Measurements from ENCODE around the gene NPHP3.

NPHP3 gene

DNA sequence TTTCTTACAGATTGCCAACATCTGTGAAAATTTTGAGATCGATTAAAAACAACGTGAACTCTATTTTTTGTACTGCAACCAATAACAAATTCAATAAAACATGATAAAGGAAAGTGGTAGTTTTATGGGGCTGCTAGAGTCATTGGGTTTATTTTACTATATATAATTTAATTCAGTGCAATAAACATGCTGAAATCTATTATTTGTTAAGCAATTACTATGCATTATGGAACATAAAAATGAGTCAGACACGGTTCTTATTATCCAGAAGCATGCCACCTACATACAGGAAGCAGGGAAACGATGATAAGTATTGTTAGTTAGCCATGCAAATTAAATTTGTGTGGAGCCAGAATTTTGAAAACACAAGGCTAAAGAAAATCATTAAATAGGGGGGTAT lies 27.2 kb downstream of the NPHP3 start:
- DNase-seq = no peak

DNA sequence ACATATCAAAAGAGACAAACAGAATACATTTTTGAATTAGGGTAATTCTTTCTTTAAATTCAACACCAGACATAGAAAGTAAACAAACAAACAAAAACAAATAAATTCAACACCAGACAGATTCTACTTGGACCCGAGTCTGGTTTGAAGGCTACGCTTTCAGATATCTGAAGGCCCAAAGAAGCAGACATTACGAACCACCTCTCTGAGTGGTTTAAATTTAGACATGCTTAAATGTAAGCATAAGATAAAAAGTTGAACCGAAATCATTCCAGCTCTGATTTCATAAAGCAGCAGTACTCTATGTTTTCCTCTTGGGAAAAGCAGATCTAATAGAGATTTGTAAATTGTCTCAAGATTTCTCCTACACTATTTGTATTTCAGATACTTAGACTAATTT lies 32.2 kb downstream of the NPHP3 start:
- DNase-seq = no peak

DNA sequence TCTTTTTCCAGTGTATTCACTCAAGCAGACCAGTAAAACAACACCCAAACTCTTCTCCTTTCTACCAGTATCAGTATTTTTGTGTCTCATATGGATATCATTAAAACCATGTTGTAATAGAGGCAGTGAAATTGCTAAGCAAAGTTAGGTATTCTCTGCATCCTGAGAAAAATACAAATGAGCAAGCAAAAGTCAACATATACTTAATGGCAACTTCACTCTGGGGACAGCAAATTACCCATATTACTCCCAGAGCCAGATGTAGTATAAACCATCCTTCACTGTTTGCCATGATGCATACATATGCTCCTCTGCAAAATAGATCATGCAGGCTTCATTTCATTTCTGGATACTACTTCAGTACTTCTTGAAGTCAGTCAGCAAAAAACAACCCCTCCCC lies 40.0 kb downstream of the NPHP3 start:
- no peak for DNase-seq

DNA sequence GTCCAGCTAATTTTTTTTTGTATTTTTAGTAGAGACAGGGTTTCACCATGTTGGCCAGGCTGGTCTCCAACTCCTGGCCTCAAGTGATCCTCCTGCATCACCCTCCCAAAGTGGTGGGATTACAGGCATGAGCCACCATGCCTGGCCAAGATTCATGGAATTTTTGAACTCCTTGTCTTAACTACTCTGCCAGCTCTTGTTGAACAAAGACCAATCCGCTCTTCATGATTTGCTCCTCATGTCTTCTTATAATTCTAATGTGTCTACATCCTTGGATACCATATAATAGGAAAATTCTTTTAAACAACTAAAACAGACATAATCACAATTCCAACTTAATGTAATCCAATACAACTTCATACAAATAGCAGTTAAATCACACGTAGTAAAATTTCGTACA lies 40.8 kb downstream of the NPHP3 start:
- no peak for DNase-seq

DNA sequence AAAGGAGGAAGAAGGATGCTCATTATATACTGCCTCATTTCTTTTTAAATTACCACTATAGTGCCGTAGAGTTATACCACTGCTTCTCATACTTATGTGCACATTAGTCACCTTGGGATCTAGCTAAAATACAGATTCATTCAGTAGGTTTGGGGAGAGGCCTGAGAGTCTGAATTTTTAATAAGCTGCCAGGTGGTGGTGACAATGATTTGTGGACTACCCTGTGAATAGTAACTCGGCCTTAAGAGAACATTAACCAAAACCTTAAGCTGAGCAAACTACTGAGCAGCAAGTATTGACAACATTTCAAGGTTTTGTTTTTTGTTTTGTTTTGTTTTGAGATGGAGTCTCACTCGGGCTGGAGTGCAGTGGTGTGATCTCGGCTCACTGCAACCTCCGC lies 42.3 kb downstream of the NPHP3 start:
- no peak for DNase-seq

DNA sequence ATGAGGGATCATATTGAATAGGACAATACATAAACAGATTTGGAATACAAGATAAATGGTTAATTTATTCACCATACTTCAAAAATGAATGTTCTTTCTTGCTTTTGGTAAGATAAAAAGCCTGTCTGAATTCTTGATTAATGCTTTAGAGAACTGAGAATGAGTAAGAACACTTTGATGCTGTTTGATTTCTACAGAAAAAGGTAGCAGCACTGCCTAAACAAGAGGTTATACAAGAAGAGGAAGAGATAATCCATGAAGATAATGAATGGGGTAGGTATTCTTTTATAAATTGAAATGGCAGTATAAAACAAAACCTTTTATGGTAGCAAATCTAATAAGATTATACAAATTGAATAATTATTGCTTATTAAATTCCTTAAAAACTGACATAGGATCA lies 46.8 kb downstream of the NPHP3 start:
- no peak for DNase-seq

DNA sequence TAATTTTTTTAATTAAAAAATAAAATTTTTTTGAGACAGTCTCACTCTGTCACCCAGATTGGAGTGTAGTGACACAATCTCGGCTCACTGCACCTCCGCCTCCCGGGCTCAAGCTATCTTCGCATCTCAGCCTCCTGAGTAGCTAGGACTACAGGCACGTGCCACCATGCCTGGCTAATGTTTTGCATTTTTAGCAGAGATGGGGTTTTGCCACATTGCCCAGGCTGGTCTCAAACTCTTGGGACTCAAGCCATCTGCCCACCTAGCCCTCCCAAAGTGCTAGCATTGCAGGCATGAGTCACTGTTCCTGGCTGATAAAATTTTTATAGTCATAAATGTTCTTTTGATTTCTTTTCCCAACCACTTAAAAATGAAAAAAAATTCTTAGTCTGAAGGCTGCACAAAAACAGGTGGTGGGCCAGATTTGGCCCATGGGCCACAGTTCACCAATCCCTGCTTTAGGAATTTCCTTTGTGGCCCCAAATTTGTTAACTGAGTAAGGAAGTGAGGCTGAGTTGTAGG lies 52.9 kb downstream of the NPHP3 start:
- DNase-seq = no peak

DNA sequence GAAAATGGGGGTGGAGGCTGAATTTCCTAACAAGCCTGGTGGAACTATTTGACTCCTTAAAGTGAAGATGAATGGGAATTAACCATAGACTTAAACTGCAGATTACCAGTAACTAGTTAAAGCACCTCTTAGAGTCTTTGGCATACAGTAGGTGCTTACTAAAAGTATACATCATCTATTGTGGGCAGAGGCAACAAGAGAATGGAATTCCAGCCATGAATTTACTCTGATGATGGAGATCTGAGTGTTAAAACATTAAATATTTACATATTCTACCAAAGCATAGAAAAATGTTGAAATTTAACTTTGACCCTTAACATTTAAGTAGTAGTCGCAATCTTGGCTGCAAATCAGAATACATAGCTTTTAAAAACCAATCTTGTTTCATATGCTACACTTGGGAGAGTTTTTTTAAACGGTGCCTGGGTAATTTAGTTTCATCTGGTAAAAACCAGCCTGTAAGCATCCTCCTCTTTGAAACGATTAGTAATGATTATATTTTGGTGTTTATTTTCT lies 56.9 kb downstream of the NPHP3 start:
- no peak for DNase-seq

DNA sequence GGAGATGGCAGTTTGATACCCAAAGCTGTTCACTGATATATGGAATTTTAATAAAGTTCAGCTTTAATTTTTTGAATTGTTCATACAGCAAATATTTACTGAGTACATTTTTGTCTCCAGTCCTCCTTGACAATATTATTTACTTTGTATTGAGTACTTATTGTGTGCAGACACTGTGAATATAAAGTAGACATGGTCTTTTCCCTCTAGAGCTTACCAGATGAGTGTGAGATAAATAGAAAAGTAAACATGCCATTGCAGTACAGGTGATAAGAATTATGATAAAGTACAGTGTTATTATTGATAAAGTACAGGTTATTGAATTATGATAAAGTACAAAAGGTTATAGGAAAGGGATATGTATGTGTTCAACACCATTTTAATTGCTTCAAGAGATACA lies 60.0 kb downstream of the NPHP3 start:
- no peak for DNase-seq

DNA sequence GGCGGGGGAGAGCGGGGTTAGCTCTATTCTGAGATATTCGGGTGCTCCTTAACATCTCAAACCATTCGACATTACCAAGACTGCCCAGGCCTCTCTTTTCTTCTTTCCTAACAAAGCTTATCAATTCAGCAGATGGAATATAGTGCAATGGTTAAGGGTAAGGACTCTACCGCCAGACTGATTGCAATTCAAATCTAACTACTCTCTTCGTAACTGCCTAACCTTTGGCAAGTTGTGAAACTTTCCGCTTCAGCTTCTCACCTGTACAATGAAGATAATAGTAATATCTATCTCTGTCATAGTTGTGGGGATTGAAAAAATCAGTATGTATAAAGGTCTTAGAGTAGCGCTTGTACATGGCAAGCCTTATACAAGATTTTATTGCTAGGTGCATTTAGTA lies 61.1 kb downstream of the NPHP3 start:
- DNase-seq = no peak

DNA sequence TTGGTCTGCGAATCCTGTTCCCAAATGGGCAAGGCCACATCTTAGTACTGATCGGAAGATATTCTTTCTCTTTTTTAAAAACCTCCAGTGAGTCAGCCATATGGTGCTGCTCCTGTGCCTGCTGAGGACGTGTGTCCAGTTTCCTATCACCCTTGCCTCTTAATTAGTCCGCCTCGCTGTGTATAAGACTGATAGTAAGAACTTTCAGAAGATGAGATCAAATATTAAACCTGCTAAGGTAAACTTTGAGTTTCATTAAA lies 61.5 kb downstream of the NPHP3 start:
- DNase-seq = no peak

DNA sequence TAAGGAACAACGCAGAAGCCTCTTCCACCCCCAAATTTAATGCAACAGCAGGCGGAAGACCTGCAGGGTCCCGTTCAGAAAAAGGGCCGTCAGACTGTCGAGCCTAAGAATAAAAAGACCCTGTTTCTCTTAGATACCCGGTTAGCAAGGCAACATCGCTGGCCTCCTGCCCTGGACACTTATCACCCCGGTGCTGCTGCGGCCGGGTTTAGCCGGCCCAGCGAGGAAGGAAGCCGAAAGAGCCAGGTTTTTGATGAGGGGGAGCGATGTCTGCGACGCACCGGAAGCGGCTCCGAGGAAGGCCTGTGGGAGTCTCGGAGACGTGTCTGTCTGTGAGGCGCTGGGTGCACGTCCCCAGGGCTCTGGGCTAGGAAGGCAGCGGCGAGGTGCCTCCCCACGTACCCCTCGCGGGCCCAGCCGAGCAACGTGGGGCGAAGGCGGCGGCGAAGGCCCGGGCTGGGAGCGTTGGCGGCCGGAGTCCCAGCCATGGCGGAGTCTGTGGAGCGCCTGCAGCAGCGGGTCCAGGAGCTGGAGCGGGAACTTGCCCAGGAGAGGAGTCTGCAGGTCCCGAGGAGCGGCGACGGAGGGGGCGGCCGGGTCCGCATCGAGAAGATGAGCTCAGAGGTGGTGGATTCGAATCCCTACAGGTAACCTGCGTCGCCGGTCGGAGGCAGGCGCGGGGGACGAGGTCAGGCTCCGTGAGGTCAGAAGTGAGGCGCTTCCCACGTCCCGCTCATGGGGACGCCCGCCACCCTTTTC lies 62.0 kb downstream of the NPHP3 start, which contains the start of gene UBA5:
TSS of gene UBA5 (plus strand) at position 278 of the 759 bp plus-strand sequence. CDS start at position 487, 209 bp downstream.
- DNase-seq = peak; percentile 80

DNA sequence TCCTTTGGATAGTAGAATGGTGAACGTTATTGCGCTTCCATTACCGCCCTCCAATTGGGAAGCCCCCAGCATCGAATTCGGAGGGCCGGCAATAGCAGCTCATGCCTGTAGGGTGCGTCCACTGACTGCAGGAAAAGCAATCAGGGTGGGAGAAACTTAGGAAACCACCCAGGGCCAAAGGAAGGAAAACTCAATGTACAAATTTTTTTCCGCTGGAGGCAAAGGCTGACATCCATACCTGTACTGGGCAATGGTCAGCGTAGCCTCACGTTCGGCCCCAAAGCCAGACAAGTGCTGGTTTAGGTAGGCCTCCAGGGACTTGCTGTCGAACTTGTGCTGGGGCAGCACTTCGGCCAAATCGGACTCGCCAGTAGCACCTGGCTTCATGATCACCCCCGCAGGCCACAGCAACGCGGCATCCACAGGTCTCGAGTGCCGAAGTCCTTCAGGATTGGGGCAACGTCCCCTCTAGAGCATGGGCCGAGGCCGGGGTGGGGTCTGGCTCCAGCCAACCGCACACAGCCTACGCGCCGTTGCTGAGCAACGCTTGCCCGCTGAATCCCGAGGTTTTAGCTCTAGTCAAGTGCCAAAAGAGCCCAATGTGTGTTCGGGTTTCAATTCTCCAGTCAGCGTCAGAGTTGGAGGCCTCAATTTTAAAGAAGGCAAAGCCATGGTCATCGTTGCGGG lies 62.7 kb downstream of the NPHP3 start, which contains the start of gene ACAD11:
TSS of gene ACAD11 (minus strand) at position 445 of the 687 bp plus-strand sequence. CDS start at position 387, 58 bp downstream.
- peak; percentile 60 for DNase-seq

DNA sequence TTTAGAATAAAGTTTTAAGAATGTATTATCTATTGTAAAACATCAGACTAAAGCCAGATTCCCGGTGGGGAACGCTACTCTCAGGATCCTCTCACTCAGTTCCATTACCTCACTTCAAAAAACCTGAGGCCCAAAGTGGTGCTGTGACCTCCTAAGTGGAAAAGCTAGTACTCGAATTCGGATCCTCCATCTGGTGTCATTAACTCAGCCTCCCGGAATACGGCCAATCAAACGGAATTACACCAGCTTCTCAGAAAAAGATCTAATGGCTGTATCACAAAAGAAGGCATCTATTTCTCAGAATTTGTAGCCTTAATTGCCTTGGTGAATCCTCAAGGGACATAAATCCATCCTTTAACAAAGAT lies 63.2 kb downstream of the NPHP3 start:
- no peak for DNase-seq

DNA sequence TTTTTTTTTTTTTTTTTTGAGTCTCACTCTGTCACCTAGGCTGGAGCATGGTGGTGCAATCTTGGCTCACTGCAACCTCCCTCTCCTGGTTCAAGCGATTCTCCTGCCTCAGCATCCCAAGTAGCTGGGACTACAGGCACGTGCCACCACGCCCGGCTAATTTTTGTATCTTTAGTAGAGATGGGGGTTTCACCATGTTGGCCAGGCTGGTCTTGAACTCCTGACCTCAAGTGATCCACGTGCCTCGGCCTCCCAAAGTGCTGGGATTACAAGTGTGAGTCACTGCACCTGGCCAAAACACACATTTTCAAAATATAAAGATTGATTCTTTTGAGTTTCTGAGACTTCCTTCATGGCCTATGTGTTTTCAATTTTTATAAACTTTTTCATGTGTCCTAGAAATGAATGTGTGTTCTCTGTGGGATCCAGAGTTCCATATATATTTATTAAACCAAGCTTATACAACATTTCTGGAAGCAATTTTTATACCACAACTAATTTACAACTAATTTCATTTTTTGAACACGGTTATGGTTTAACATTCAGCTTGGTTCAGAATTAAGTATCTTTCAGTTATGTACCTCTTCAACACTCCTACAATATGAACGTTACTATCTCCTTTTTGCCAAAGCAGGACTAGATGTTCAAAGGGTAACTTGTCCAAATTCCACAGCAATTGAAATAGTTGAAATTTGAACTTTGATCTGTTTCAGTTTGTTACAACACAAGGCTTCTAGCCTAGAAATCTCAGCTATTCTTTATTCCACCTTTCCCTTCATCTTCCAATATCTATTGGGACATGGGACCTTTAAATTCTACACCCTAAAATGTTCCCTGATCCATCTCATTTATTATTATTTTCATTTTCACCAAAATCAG lies 64.1 kb downstream of the NPHP3 start:
- no peak for DNase-seq

DNA sequence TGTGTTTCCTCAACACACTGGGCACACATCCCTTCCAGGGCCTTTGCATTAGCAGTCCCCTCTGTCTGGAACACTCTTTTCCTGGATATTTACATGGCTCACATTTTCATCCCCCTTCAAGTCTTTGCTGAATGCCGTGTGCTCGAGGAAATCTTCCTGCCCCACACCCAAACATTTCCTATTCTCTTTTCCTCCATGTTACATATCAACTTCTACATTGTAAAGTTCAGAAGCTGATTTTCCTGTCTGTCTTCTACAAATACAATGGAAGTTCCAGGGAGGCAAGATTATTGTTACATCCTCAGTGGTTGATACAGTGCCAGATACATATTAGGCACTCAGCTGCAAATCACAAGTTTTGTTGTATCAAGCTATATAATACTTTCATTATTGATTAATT lies 66.7 kb downstream of the NPHP3 start:
- DNase-seq = no peak

DNA sequence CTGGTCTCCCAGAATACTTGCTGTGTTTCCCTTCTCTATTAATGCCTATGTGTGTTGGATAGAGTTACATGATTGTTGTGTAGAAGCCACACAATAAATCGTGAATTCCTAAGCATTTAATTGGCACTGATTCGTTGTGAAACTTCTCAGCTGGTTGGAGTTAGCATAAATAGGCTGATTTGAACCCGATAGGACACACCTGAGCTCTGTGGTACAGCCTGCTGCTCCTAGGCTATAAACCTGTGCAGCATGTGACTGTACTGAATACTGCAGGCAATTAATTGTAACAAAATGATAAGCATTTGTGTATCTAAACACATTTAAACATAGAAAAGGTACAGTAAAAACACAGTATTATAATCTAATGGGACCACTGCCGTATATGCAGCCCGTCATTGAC lies 67.5 kb downstream of the NPHP3 start:
- no peak for DNase-seq

DNA sequence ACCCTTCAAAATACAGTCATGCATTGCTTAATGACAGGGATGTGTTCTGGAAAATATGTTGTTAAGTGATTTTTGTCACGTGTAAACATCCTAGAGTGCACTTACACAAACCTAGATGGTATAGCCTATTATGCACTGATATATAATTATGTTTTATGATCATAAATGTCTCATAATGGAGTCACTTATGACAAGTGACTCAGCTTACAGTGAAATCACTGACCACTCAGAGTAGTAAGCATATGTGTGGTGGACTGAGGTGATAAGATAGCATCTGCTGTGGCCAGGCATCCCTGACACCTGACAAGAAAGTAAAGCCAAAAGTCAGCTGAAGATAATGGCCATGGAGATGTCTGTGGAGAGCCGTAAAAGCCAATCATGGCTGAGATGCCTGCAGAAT lies 68.0 kb downstream of the NPHP3 start:
- DNase-seq = no peak

DNA sequence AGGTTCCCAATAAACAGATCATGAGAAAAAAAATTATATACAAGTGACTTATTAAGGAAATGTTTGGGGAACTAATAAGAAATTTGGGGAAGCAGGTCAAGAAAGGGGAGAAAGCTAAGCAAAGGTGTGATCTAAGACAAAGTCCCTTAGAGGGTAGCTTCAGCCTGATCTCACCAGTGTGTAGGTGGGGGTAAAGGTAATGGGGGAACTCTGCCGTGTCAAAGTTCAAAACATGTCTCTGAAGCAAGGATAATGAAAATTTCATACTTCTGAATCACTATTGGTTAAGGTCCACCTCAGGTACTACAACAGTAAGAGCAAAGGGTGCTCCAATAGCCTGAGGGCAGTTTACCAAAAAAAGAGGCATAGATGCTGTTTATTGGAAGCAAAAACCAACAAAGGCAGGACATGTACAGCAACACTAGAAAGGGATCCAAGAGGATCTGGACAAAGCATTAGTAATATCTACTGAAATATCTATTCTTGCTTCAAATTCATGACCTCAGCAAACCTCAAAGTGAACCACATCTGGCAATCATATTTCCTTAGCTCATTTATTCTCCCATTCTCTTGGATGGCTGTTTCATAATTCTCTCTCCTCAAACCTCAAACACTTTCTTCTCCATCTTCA lies 69.5 kb downstream of the NPHP3 start:
- no peak for DNase-seq

DNA sequence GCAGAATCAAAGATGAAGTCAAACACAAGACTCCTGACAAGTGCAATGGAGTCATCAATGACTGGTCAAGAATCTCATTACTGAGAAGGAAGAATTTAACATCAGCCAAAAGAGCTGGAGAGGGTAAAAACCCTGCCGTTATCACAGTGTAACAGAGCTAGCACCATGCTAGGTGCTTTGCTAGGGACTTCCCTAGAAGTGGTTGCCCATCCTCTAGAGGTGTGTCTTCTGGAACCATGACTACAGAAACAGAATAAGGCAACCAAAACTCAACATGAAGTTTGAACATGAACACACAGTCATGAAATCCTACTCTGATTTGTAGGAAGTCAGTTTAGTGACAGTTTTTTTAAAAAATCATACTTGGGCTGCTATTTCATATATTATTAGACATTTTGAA lies 72.1 kb downstream of the NPHP3 start:
- no peak for DNase-seq

DNA sequence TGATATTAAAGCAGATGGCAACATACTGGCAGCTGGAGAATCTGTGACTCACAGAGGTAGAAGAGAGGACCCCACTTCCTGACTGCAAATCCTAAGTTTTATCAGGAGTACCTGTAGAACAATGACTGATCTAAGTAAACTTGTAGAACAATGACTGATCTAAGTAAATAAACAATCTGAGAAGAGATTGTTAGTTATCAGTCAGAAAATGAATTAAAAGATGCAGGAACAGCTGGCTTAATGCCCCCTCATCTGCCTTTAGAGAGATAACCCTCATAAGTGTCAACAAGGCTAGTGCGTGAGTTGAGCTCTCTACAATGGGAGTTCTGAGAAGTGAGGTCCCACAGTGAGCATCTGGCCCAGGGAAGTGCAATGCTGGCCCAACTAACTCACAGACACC lies 77.2 kb downstream of the NPHP3 start:
- DNase-seq = no peak

DNA sequence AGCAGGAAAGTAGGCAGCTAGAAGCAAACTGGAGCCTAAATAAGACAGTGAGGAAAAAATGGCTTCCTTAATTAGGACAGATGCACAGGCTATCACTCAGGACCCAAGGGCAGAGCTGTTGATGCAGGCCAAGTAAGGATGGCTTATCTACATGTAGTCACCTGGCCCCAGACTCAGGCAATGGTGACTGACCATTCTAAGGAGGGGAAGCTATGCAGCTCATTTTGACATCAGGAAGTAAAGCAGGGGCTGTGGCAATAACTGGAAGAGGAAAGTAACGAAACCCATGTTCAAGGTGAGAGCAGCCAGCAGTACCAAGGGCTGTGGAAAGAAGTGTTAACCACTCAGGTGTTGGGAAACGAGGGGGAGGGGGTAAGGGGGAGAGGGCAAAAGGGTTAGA lies 78.8 kb downstream of the NPHP3 start:
- DNase-seq = no peak

DNA sequence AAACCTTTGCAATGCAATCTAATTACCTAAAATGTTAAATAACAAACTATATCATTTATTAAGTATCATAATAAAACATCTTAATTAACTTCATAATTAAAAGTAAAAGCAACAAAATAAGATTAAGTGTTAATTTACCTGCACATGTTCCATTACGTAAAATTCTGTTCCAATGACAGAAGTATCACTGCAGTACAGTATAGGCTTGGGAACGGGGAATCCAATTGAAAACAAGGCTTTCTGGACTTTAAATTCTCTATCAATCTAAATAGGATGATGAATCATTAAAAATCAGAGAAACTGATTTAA lies 79.7 kb downstream of the NPHP3 start:
- no peak for DNase-seq

All from RPMI8226 (cell line).